Mesothelial cell of epicardium (in vitro differentiated cells): ENCODE data around the gene FTO. TPM values are rescaled to one million over a fixed set of nuclear protein-coding genes. Genes with fewer than 3 reads are reported as not detected.

Experiments used
- DNase-seq, 2 experiments: peaks; one replicate each; pipeline ENCODE4 v3.0.0; 2021; ENCODE audit warnings: low spot score in 2 of 2; ENCODE audit not compliant: unreplicated experiment in 2 of 2
- H3K27ac Mint-ChIP-seq: 2 replicates; pipeline ENCODE4 v1.8.0; 2021; ENCODE audit warnings: mixed read lengths
- H3K27me3 Mint-ChIP-seq: 2 replicates; pipeline ENCODE4 v1.8.0; 2021; ENCODE audit warnings: low read depth, mixed read lengths
- H3K36me3 Mint-ChIP-seq: 2 replicates; pipeline ENCODE4 v1.8.0; 2021; ENCODE audit warnings: mixed read lengths
- H3K4me1 Mint-ChIP-seq: 2 replicates; pipeline ENCODE4 v1.8.0; 2021; ENCODE audit warnings: mixed read lengths
- H3K4me3 Mint-ChIP-seq: 2 replicates; pipeline ENCODE4 v1.8.0; 2021; ENCODE audit warnings: mild to moderate bottlenecking, moderate library complexity, mixed read lengths
- H3K9me3 Mint-ChIP-seq: 2 replicates; pipeline ENCODE4 v1.8.0; 2021; ENCODE audit warnings: mixed read lengths
- CTCF ChIP-seq: fragments of 200-600 bp; sonication (generic); IDR thresholded peaks from one replicate; pipeline ENCODE4 v1.5.0; 2021; ENCODE audit warnings: antibody characterized with exemption; ENCODE audit not compliant: unreplicated experiment
- total RNA-seq: library from RNA; stranded (reverse); gene quantifications from 3 replicates; pipeline ENCODE4 v1.2.1, GENCODE V29; 2021

FTO gene
- total RNA-seq, 1 donor from 2014 or later: 103 TPM

GRCh38 chr16:53878216-53878615, 174.3 kb downstream of the FTO start:
- H3K4me1 Mint-ChIP-seq: peaks cover 11% of the 10 kb centered on the region
- H3K36me3 Mint-ChIP-seq: peaks cover 33% of the 10 kb centered on the region
- H3K27me3 Mint-ChIP-seq: no peaks in the 10 kb centered on the region
- no peak overlapping the region for H3K4me3 Mint-ChIP-seq
- no peak overlapping the region for H3K27ac Mint-ChIP-seq
- no peaks in the 10 kb centered on the region for H3K9me3 Mint-ChIP-seq
- DNase-seq: no peak
- TF ChIP-seq CTCF: no peak

GRCh38 chr16:53881371-53881770, 177.4 kb downstream of the FTO start:
- Mint-ChIP-seq H3K27ac (no peak overlapping the region), H3K9me3 (no peaks in the 10 kb centered on the region), H3K36me3 (peaks cover 28% of the 10 kb centered on the region), H3K27me3 (no peaks in the 10 kb centered on the region), H3K4me3 (no peak overlapping the region), H3K4me1 (peaks cover 15% of the 10 kb centered on the region)
- no peak for TF ChIP-seq CTCF
- DNase-seq: no peak

- DNase-seq: no peak
- no peak for TF ChIP-seq CTCF
- peaks cover 27% of the 10 kb centered on the region for H3K36me3 Mint-ChIP-seq
- H3K4me3 Mint-ChIP-seq: no peak overlapping the region
- H3K9me3 Mint-ChIP-seq: no peaks in the 10 kb centered on the region
- no peak overlapping the region for H3K27ac Mint-ChIP-seq
- H3K27me3 Mint-ChIP-seq: no peaks in the 10 kb centered on the region
- H3K4me1 Mint-ChIP-seq: peaks cover 15% of the 10 kb centered on the region
Measured at GRCh38 chr16:53882310-53882709, 178.4 kb downstream of the FTO start.

- H3K4me3 Mint-ChIP-seq: no peak overlapping the region
- H3K4me1 Mint-ChIP-seq: peaks cover 11% of the 10 kb centered on the region
- H3K36me3 Mint-ChIP-seq: peaks cover 28% of the 10 kb centered on the region
- no peaks in the 10 kb centered on the region for H3K9me3 Mint-ChIP-seq
- H3K27me3 Mint-ChIP-seq: no peaks in the 10 kb centered on the region
- no peak for DNase-seq
- TF ChIP-seq CTCF: no peak
- no peak overlapping the region for H3K27ac Mint-ChIP-seq
Measured at GRCh38 chr16:53884748-53885147, 180.8 kb downstream of the FTO start.

GRCh38 chr16:53886482-53887378, 182.8 kb downstream of the FTO start:
- Mint-ChIP-seq H3K27ac (peak overlapping the region; percentile 40), H3K9me3 (no peaks in the 10 kb centered on the region), H3K27me3 (no peaks in the 10 kb centered on the region), H3K36me3 (peaks cover 21% of the 10 kb centered on the region), H3K4me1 (peaks cover 12% of the 10 kb centered on the region), H3K4me3 (no peak overlapping the region)
- no peak for TF ChIP-seq CTCF
- no peak for DNase-seq
